OCI-LY1 (cell line): ENCODE data around the gene PLEKHH2.

Experiments
- EZH2 ChIP-seq: fragments of 200-600 bp; sonication (generic), shearing (Covaris generic); IDR thresholded peaks from 2 replicates; pipeline ENCODE4 v1.8.0; 2017; ENCODE audit warnings: borderline replicate concordance, mixed run types, mild to moderate bottlenecking, antibody characterized with exemption, low read length, moderate library complexity, mixed read lengths
- TF ChIP-seq, protein P1 (sequence below): fragments of 200-600 bp; sonication (generic), shearing (Covaris generic); IDR thresholded peaks from 2 replicates; pipeline ENCODE4 v1.5.1; 2017; ENCODE audit warnings: mild to moderate bottlenecking, antibody characterized with exemption, low read length, moderate library complexity, mixed read lengths

DNA sequence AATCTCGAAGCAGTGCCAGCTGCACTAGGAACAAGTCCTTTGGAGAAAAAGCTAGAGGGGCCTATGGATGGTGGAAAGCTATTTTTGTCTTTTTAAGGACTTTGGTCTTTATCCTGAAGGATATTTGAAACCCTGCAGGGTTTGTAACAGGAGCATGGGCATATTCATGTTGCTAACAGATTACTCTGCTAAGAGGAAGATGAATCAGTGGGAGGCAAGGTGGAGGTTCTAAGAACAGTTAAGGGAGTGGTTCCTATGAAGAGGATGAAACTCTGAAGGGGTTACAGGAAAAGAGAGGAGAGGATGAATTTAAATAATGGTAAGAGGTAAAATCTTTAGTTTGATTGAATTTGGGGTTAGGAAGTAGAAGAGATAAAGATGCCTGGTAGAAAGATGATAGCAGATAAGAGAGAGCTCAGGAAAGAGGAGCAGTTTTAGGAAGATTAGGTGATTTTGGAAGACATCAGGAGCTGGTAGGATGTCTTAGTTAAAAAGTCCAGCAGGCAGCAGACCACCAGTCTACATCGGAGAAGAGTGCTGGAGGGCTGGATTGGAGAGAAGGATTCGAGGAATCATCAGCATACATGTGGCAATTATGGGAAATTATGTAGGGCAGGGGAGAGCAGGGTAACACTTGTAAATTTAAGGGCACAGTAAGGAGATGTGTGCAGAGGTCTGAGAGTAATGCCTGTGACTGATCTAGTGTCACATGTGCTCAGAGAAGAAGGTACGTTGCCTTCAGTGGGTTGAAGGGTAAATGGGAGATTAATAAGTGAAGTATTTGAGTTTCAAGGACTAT is 78.4 kb downstream of the PLEKHH2 start:
- no peak for TF ChIP-seq EZH2
- TF ChIP-seq, protein P1, sequence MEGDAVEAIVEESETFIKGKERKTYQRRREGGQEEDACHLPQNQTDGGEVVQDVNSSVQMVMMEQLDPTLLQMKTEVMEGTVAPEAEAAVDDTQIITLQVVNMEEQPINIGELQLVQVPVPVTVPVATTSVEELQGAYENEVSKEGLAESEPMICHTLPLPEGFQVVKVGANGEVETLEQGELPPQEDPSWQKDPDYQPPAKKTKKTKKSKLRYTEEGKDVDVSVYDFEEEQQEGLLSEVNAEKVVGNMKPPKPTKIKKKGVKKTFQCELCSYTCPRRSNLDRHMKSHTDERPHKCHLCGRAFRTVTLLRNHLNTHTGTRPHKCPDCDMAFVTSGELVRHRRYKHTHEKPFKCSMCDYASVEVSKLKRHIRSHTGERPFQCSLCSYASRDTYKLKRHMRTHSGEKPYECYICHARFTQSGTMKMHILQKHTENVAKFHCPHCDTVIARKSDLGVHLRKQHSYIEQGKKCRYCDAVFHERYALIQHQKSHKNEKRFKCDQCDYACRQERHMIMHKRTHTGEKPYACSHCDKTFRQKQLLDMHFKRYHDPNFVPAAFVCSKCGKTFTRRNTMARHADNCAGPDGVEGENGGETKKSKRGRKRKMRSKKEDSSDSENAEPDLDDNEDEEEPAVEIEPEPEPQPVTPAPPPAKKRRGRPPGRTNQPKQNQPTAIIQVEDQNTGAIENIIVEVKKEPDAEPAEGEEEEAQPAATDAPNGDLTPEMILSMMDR, result no peak
